ENCODE measurements around the gene MKNK1.

MKNK1 gene

DNA sequence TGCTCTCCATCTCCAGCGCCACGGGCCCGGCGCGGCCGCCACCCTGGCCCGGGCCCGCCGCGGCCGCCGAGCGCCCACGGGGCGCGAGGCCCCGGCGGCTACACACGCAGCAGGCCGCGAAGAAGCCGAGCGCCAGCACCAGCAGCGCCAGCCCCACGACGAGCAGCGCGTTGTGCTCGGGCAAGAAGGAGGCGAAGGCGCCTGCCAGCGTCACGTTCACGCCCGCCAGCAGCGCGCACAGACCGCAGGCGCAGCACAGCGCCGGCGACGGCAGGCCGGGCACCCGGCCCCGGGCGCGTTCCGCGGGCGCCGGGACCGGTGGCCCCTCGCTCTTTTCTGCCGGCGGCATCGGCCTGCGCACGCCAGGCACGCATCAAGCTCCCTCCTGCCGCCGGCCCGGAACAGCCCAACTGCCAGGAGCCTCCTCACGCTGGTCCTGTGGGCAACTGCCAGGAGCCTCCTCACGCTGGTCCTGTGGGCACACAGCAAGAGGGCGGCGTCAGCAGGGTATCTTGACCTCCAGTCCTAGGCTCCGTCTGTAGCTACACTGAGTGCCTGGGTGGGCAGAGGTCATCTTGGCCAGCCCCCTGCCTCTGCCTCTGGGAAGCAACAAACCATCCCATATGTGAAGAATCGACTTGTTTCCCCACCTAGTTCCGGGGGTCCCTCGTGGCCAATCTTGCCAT, 70.7 kb downstream of the MKNK1 start:
- no peaks in the 10 kb centered on the region for H3K9me3 ChIP-seq (ENCODE audit: insufficient read depth, low read depth, low read length)
- H3K9ac ChIP-seq (ENCODE audit: low read depth, low read length, poor library complexity, severe bottlenecking): no peak overlapping the region
- TF ChIP-seq EZH2phosphoT487 (IDR thresholded peaks at IDR 0.05; ENCODE audit: borderline replicate concordance): no peak
- TF ChIP-seq, protein P1, sequence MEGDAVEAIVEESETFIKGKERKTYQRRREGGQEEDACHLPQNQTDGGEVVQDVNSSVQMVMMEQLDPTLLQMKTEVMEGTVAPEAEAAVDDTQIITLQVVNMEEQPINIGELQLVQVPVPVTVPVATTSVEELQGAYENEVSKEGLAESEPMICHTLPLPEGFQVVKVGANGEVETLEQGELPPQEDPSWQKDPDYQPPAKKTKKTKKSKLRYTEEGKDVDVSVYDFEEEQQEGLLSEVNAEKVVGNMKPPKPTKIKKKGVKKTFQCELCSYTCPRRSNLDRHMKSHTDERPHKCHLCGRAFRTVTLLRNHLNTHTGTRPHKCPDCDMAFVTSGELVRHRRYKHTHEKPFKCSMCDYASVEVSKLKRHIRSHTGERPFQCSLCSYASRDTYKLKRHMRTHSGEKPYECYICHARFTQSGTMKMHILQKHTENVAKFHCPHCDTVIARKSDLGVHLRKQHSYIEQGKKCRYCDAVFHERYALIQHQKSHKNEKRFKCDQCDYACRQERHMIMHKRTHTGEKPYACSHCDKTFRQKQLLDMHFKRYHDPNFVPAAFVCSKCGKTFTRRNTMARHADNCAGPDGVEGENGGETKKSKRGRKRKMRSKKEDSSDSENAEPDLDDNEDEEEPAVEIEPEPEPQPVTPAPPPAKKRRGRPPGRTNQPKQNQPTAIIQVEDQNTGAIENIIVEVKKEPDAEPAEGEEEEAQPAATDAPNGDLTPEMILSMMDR (conservative IDR thresholded peaks at IDR 0.05; ENCODE audit: low read length): no peak
- no peaks in the 10 kb centered on the region for H3K79me2 ChIP-seq (ENCODE audit: insufficient read depth, low read length)
- H3K4me2 ChIP-seq (ENCODE audit: low read depth, low read length, poor library complexity, severe bottlenecking): no peak overlapping the region
- no peak overlapping the region for H3K4me3 ChIP-seq (ENCODE audit: low read length, poor library complexity, severe bottlenecking)
- H3K27me3 ChIP-seq (ENCODE audit: insufficient read depth, low read length, poor library complexity, severe bottlenecking): no peaks in the 10 kb centered on the region
- no peaks in the 10 kb centered on the region for H3K36me3 ChIP-seq (ENCODE audit: insufficient read depth, low read length)
- no peaks in the 10 kb centered on the region for H3K9me2 ChIP-seq (replicated peaks; ENCODE audit: low read depth, low read length)
- no peaks in the 10 kb centered on the region for H4K20me1 ChIP-seq (ENCODE audit: insufficient read depth, low read length, poor library complexity, severe bottlenecking)
- H2AFZ ChIP-seq (ENCODE audit: low read length): no peak overlapping the region
- H3F3A ChIP-seq (ENCODE audit: low read depth): no peaks in the 10 kb centered on the region
- H3K4me1 ChIP-seq (ENCODE audit: insufficient read depth, low read length, poor library complexity, severe bottlenecking): no peaks in the 10 kb centered on the region

GRCh38 chr1:46532498-46533178, 71.4 kb downstream of the MKNK1 start:
- Histone ChIP-seq H3K4me1 (ENCODE audit: insufficient read depth, low read length, poor library complexity, severe bottlenecking) (no peaks in the 10 kb centered on the region), H3K4me2 (ENCODE audit: low read depth, low read length, poor library complexity, severe bottlenecking) (no peak overlapping the region), H3F3A (ENCODE audit: low read depth) (no peaks in the 10 kb centered on the region), H3K9me2 (replicated peaks; ENCODE audit: low read depth, low read length) (no peaks in the 10 kb centered on the region), H4K20me1 (ENCODE audit: insufficient read depth, low read length, poor library complexity, severe bottlenecking) (no peaks in the 10 kb centered on the region), H3K9ac (ENCODE audit: low read depth, low read length, poor library complexity, severe bottlenecking) (no peak overlapping the region), H3K4me3 (ENCODE audit: low read length, poor library complexity, severe bottlenecking) (no peak overlapping the region), H3K27me3 (ENCODE audit: insufficient read depth, low read length, poor library complexity, severe bottlenecking) (no peaks in the 10 kb centered on the region), H3K36me3 (ENCODE audit: insufficient read depth, low read length) (no peaks in the 10 kb centered on the region), H3K79me2 (ENCODE audit: insufficient read depth, low read length) (no peaks in the 10 kb centered on the region), H3K9me3 (ENCODE audit: insufficient read depth, low read depth, low read length) (no peaks in the 10 kb centered on the region), H2AFZ (ENCODE audit: low read length) (no peak overlapping the region)
- TF ChIP-seq EZH2phosphoT487 (IDR thresholded peaks at IDR 0.05; ENCODE audit: borderline replicate concordance): no peak
- TF ChIP-seq, protein P1 (conservative IDR thresholded peaks at IDR 0.05; ENCODE audit: low read length): peak; percentile 57

DNA sequence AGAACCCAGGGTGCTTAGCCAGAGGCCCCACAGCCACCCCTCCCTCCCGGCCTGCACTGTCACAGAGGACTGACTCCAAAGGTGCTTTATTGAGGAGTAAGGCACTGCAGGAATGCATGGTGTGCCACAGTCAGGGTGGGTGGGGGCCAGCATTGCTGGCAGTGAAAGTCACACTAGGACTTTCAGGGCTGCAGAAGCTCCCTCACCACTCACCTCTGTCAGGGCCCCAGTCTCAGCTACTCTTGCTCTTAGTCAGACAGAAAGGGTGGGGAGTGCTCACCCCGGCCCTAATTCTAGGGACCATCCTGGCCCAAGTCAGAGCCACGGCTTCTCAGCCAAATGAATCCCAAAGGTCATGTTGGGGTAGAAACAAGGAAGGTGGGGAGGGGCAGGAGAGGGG, 72.0 kb downstream of the MKNK1 start:
- Histone ChIP-seq H3K79me2 (ENCODE audit: insufficient read depth, low read length) (no peaks in the 10 kb centered on the region), H2AFZ (ENCODE audit: low read length) (no peak overlapping the region), H3K4me1 (ENCODE audit: insufficient read depth, low read length, poor library complexity, severe bottlenecking) (no peaks in the 10 kb centered on the region), H3F3A (ENCODE audit: low read depth) (no peaks in the 10 kb centered on the region), H3K9me2 (replicated peaks; ENCODE audit: low read depth, low read length) (no peaks in the 10 kb centered on the region), H3K4me2 (ENCODE audit: low read depth, low read length, poor library complexity, severe bottlenecking) (no peak overlapping the region), H3K9me3 (ENCODE audit: insufficient read depth, low read depth, low read length) (no peaks in the 10 kb centered on the region), H3K4me3 (ENCODE audit: low read length, poor library complexity, severe bottlenecking) (no peak overlapping the region), H3K36me3 (ENCODE audit: insufficient read depth, low read length) (no peaks in the 10 kb centered on the region), H3K9ac (ENCODE audit: low read depth, low read length, poor library complexity, severe bottlenecking) (no peak overlapping the region), H4K20me1 (ENCODE audit: insufficient read depth, low read length, poor library complexity, severe bottlenecking) (no peaks in the 10 kb centered on the region), H3K27me3 (ENCODE audit: insufficient read depth, low read length, poor library complexity, severe bottlenecking) (no peaks in the 10 kb centered on the region)
- no peak for TF ChIP-seq EZH2phosphoT487 (IDR thresholded peaks at IDR 0.05; ENCODE audit: borderline replicate concordance)
- TF ChIP-seq, protein P1 (conservative IDR thresholded peaks at IDR 0.05; ENCODE audit: low read length): no peak
